ENCODE measurements around the gene HENMT1. TPM values are rescaled to one million over a fixed set of nuclear protein-coding genes. Genes with fewer than 3 reads are reported as not detected.
"Not testable (repeated sequence)": the region's sequence is repeated elsewhere in the genome, so short reads cannot be mapped to it uniquely, and the experiment has no call there.

Gene HENMT1
- total RNA-seq, 4 donors from 2014 or later, result 4.8 to 5.1 TPM; not detected in 2

GRCh38 chr1:108703939-108704338 is 43.0 kb upstream of the HENMT1 start:
- intact Hi-C loops (cut with DNase I; ENCODE audit: low total_unique reads), result no loop called here
- no peak overlapping the region for H3K4me3 ChIP-seq
- no peak for TF ChIP-seq POLR2AphosphoS5 (IDR thresholded peaks at IDR 0.05)
- no peak for TF ChIP-seq EP300 (IDR thresholded peaks at IDR 0.05; ENCODE audit: low read depth)
- TF ChIP-seq POLR2A (IDR thresholded peaks at IDR 0.05), result no peak
- TF ChIP-seq CTCF (IDR thresholded peaks at IDR 0.05), result no peak
- no peak overlapping the region for H3K27ac ChIP-seq
- no peaks in the 10 kb centered on the region for H3K9me3 ChIP-seq
- no peaks in the 10 kb centered on the region for H3K27me3 ChIP-seq
- in situ Hi-C loops (cut with MboI; ENCODE audit: low pct_ligation_motif_present in 1 of 4, low pct_unique_long_range_greater_than_20kb in 1 of 4, low sequenced_read_pairs in 3 of 4), result no loop called here
- H3K4me1 ChIP-seq, result peaks cover 0 to 11% (median 2%) of the 10 kb centered on the region in 4 donors
- peaks cover 0 to 31% (median 10%) of the 10 kb centered on the region in 4 donors for H3K36me3 ChIP-seq
- 43 to 52% methylated on average over 4 to 6 of the region's 6 CpGs for WGBS, 2 donors (ENCODE audit: low coverage in 1 of 2)
- no peak for DNase-seq

- in situ Hi-C loops (cut with MboI; ENCODE audit: low pct_ligation_motif_present in 1 of 4, low pct_unique_long_range_greater_than_20kb in 1 of 4, low sequenced_read_pairs in 3 of 4); intact Hi-C loops (cut with DNase I; ENCODE audit: low total_unique reads); DNase-seq; H3K4me3 ChIP-seq; H3K27ac ChIP-seq; H3K27me3 ChIP-seq; H3K9me3 ChIP-seq: not testable (repeated sequence)
- WGBS, 2 donors (ENCODE audit: low coverage in 1 of 2), result 90 to 94% methylated on average over 4 to 6 of the region's 6 CpGs
- peaks cover 0 to 49% (median 19%) of the 10 kb centered on the region in 4 donors for H3K36me3 ChIP-seq
- H3K4me1 ChIP-seq, result peaks cover 0 to 12% (median 2%) of the 10 kb centered on the region in 4 donors
Measured at GRCh38 chr1:108702109-108702508, 41.2 kb upstream of the HENMT1 start.

- Histone ChIP-seq H3K27me3 (no peaks in the 10 kb centered on the region), H3K4me3 (no peak overlapping the region), H3K9me3 (no peaks in the 10 kb centered on the region), H3K27ac (no peak overlapping the region), H3K4me1 (peaks cover 0 to 15% (median 2%) of the 10 kb centered on the region in 4 donors), H3K36me3 (peaks cover 0 to 57% (median 22%) of the 10 kb centered on the region in 4 donors)
- intact Hi-C loops (cut with DNase I; ENCODE audit: low total_unique reads), result no loop called here
- TF ChIP-seq EP300 (IDR thresholded peaks at IDR 0.05; ENCODE audit: low read depth), result no peak
- no peak for TF ChIP-seq POLR2A (IDR thresholded peaks at IDR 0.05)
- no peak for TF ChIP-seq POLR2AphosphoS5 (IDR thresholded peaks at IDR 0.05)
- TF ChIP-seq CTCF (IDR thresholded peaks at IDR 0.05), result no peak
- WGBS, 2 donors (ENCODE audit: low coverage in 1 of 2), result 75 to 85% methylated on average over 5 of the region's 5 CpGs
- in situ Hi-C loops (cut with MboI; ENCODE audit: low pct_ligation_motif_present in 1 of 4, low pct_unique_long_range_greater_than_20kb in 1 of 4, low sequenced_read_pairs in 3 of 4), result no loop called here
- no peak for DNase-seq
Measured at GRCh38 chr1:108701176-108701849, 40.4 kb upstream of the HENMT1 start.

- no peak for DNase-seq
- H3K4me1 ChIP-seq, result peaks cover 2 to 22% (median 8%) of the 10 kb centered on the region in 4 donors
- no peaks in the 10 kb centered on the region for H3K9me3 ChIP-seq
- no peak overlapping the region for H3K4me3 ChIP-seq
- peak overlapping the region in 2 of 4 donors; percentile 10 to 34 for H3K27ac ChIP-seq
- intact Hi-C loops (cut with DNase I; ENCODE audit: low total_unique reads), result no loop called here
- 85 to 88% methylated on average over 20 to 22 of the region's 22 CpGs for WGBS, 2 donors (ENCODE audit: low coverage in 1 of 2)
- H3K36me3 ChIP-seq, result peaks cover 0 to 69% (median 25%) of the 10 kb centered on the region in 4 donors
- in situ Hi-C loops (cut with MboI; ENCODE audit: low pct_ligation_motif_present in 1 of 4, low pct_unique_long_range_greater_than_20kb in 1 of 4, low sequenced_read_pairs in 3 of 4), result loop anchor here in 1 of 4 donors (10.0 kb wide), 1 partner anchor 45 kb away; the partner anchor contains the start of gene STXBP3
- no peaks in the 10 kb centered on the region for H3K27me3 ChIP-seq
- TF ChIP-seq EP300 (IDR thresholded peaks at IDR 0.05; ENCODE audit: low read depth) (no peak), POLR2A (IDR thresholded peaks at IDR 0.05) (no peak), POLR2AphosphoS5 (IDR thresholded peaks at IDR 0.05) (no peak), CTCF (IDR thresholded peaks at IDR 0.05) (no peak)
Measured at GRCh38 chr1:108699375-108700332, 38.8 kb upstream of the HENMT1 start.

Measured in transverse colon (tissue), 4 donors.